ENCODE data around the gene CES4A. TPM values are rescaled to one million over a fixed set of nuclear protein-coding genes. Genes with fewer than 3 reads are reported as not detected.
A peak's percentile ranks its signal among the peaks of the same experiment; 100 is the strongest.

The CES4A gene
- total and polyA plus RNA-seq, 9 of the 15 experiments (the other 6 are each of a cell fraction or from before 2014, with no cell fraction given), result 0.09 to 0.13 (median 0.11) TPM; not detected in 6

GRCh38 chr16:67028696-67029253, 40.4 kb downstream of the CES4A start, which contains the start of gene CBFB (continued):
- TF ChIP-seq RAD21 (CRISPR knock-in tag; conservative IDR thresholded peaks at IDR 0.05 in 1 of 2, IDR thresholded peaks at IDR 0.05 in 1 of 2) (no peak; a peak in 1 of 4 replicates), ZNF347 (CRISPR knock-in tag; IDR thresholded peaks at IDR 0.05; ENCODE audit: low read depth) (peak; percentile 54; the same call in 1 of the 2 replicates), SMAD1 (IDR thresholded peaks at IDR 0.05; ENCODE audit: low read depth, low read length, partially characterized antibody) (peak; percentile 45), NFRKB (IDR thresholded peaks at IDR 0.05; ENCODE audit: low read depth) (peak; percentile 86), HMG20B (CRISPR knock-in tag; IDR thresholded peaks at IDR 0.05) (no peak), THAP12 (CRISPR knock-in tag; IDR thresholded peaks at IDR 0.05) (peak; percentile 59; the same call in 1 of the 2 replicates), HINFP (tag; conservative IDR thresholded peaks at IDR 0.05; ENCODE audit: low read depth) (no peak), ZBTB34 (CRISPR knock-in tag; IDR thresholded peaks at IDR 0.05) (no peak), RBM17 (IDR thresholded peaks at IDR 0.05; ENCODE audit: borderline replicate concordance, low read depth, low read length) (no peak), ILF3 (IDR thresholded peaks at IDR 0.05; ENCODE audit: borderline replicate concordance) (no peak), STAG1 (CRISPR knock-in tag; IDR thresholded peaks at IDR 0.05; ENCODE audit: borderline replicate concordance) (no peak), ZNF232 (CRISPR knock-in tag; IDR thresholded peaks at IDR 0.05) (no peak), GTF2E2 (tag; IDR thresholded peaks at IDR 0.05) (peak; percentile 69; the same call in 1 of the 2 replicates)
- TF ChIP-seq, protein P1, sequence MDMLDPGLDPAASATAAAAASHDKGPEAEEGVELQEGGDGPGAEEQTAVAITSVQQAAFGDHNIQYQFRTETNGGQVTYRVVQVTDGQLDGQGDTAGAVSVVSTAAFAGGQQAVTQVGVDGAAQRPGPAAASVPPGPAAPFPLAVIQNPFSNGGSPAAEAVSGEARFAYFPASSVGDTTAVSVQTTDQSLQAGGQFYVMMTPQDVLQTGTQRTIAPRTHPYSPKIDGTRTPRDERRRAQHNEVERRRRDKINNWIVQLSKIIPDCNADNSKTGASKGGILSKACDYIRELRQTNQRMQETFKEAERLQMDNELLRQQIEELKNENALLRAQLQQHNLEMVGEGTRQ (CRISPR knock-in tag; IDR thresholded peaks at IDR 0.05), result no peak
- TF ChIP-seq, protein P2, sequence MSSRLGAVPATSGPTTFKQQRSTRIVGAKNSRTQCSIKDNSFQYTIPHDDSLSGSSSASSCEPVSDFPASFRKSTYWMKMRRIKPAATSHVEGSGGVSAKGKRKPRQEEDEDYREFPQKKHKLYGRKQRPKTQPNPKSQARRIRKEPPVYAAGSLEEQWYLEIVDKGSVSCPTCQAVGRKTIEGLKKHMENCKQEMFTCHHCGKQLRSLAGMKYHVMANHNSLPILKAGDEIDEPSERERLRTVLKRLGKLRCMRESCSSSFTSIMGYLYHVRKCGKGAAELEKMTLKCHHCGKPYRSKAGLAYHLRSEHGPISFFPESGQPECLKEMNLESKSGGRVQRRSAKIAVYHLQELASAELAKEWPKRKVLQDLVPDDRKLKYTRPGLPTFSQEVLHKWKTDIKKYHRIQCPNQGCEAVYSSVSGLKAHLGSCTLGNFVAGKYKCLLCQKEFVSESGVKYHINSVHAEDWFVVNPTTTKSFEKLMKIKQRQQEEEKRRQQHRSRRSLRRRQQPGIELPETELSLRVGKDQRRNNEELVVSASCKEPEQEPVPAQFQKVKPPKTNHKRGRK (tag; IDR thresholded peaks at IDR 0.05), result no peak

Data from K562 (cell line).